Measurements from ENCODE around the gene SYT2. TPM values are rescaled to one million over a fixed set of nuclear protein-coding genes. Genes with fewer than 3 reads are reported as not detected.

The SYT2 gene
- total RNA-seq, 1 experiment from 2014 or later, result 12.1 TPM

- no peak overlapping the region for H3K4me3 Mint-ChIP-seq
- no peak overlapping the region for H3K27ac Mint-ChIP-seq
- H3K27me3 Mint-ChIP-seq (ENCODE audit: low read depth), result no peaks in the 10 kb centered on the region
- ChIA-PET POLR2A (no interaction called here), CTCF (interaction anchor here (2.2 to 2.7 kb wide), 2 partner anchors 25 to 87 kb away, joined by 7 to 9 read pairs; no protein-coding TSS in a partner anchor)
- TF ChIP-seq PREB (CRISPR knock-in tag; IDR thresholded peaks at IDR 0.05; ENCODE audit: borderline replicate concordance) (no peak), GTF2I (CRISPR knock-in tag; conservative IDR thresholded peaks at IDR 0.05) (no peak), SP1 (CRISPR knock-in tag; conservative IDR thresholded peaks at IDR 0.05) (no peak), TEAD1 (CRISPR knock-in tag; IDR thresholded peaks at IDR 0.05) (no peak), GABPB1 (CRISPR knock-in tag; IDR thresholded peaks at IDR 0.05) (no peak), ZNF396 (CRISPR knock-in tag; IDR thresholded peaks at IDR 0.05; ENCODE audit: borderline replicate concordance) (no peak), ELF4 (CRISPR knock-in tag; IDR thresholded peaks at IDR 0.05; ENCODE audit: low read depth) (no peak), MXD4 (CRISPR knock-in tag; IDR thresholded peaks at IDR 0.05; ENCODE audit: borderline replicate concordance) (no peak), ZNF423 (CRISPR knock-in tag; IDR thresholded peaks at IDR 0.05) (no peak), NFYB (CRISPR knock-in tag; conservative IDR thresholded peaks at IDR 0.05; ENCODE audit: low read depth) (no peak), ZNF232 (CRISPR knock-in tag; IDR thresholded peaks at IDR 0.05) (no peak), HMGA2 (CRISPR knock-in tag; IDR thresholded peaks at IDR 0.05) (no peak)
- peaks cover 15% of the 10 kb centered on the region for H3K4me1 Mint-ChIP-seq
- no peak for ATAC-seq
- no peaks in the 10 kb centered on the region for H3K9me3 Mint-ChIP-seq
- no peaks in the 10 kb centered on the region for H3K36me3 Mint-ChIP-seq
- DNase-seq (ENCODE audit: low spot score), result no peak
Observed at GRCh38 chr1:202632241-202632640, 78.0 kb downstream of the SYT2 start.

GRCh38 chr1:202631076-202631923, 79.0 kb downstream of the SYT2 start:
- Mint-ChIP-seq H3K4me3 (no peak overlapping the region), H3K27ac (no peak overlapping the region), H3K36me3 (no peaks in the 10 kb centered on the region), H3K4me1 (peaks cover 20% of the 10 kb centered on the region), H3K27me3 (ENCODE audit: low read depth) (no peaks in the 10 kb centered on the region), H3K9me3 (no peaks in the 10 kb centered on the region)
- ChIA-PET POLR2A (no interaction called here), CTCF (interaction anchor here (2.2 to 2.7 kb wide), 2 partner anchors 26 to 88 kb away, joined by 7 to 9 read pairs; no protein-coding TSS in a partner anchor)
- DNase-seq (ENCODE audit: low spot score) (no peak), ATAC-seq (no peak)
- TF ChIP-seq ZNF263 (CRISPR knock-in tag; IDR thresholded peaks at IDR 0.05; ENCODE audit: low read depth) (no peak), HMGA2 (CRISPR knock-in tag; IDR thresholded peaks at IDR 0.05) (no peak), ARID4B (CRISPR knock-in tag; IDR thresholded peaks at IDR 0.05; ENCODE audit: borderline replicate concordance) (no peak), USF2 (CRISPR knock-in tag; IDR thresholded peaks at IDR 0.05) (no peak), HMGXB4 (CRISPR knock-in tag; IDR thresholded peaks at IDR 0.05) (no peak)

Measured in WTC11 (cell line).